ENCODE data around the gene GPR15LG. TPM values are rescaled to one million over a fixed set of nuclear protein-coding genes. Genes with fewer than 3 reads are reported as not detected.

Gene GPR15LG
- total RNA-seq, 1 donor = not detected

- no peak for TF ChIP-seq CTCF (IDR thresholded peaks at IDR 0.05; ENCODE audit: insufficient read depth, low read length)
- DNase-seq (ENCODE audit: low read depth) = no peak
- H3K4me3 ChIP-seq (ENCODE audit: low read depth, low read length) = no peak overlapping the region
These were observed 23.3 kb downstream of the GPR15LG start for GRCh38 chr10:84196941-84197340.

GRCh38 chr10:84197643-84198042 is 24.0 kb downstream of the GPR15LG start:
- no peak for TF ChIP-seq CTCF (IDR thresholded peaks at IDR 0.05; ENCODE audit: insufficient read depth, low read length)
- no peak overlapping the region for H3K4me3 ChIP-seq (ENCODE audit: low read depth, low read length)
- no peak for DNase-seq (ENCODE audit: low read depth)

- no peak overlapping the region for H3K4me3 ChIP-seq (ENCODE audit: low read depth, low read length)
- no peak for TF ChIP-seq CTCF (IDR thresholded peaks at IDR 0.05; ENCODE audit: insufficient read depth, low read length)
- no peak for DNase-seq (ENCODE audit: low read depth)
These were observed 24.8 kb downstream of the GPR15LG start for GRCh38 chr10:84198206-84198915.

GRCh38 chr10:84200537-84201243 is 27.1 kb downstream of the GPR15LG start:
- no peak for TF ChIP-seq CTCF (IDR thresholded peaks at IDR 0.05; ENCODE audit: insufficient read depth, low read length)
- no peak for DNase-seq (ENCODE audit: low read depth)
- H3K4me3 ChIP-seq (ENCODE audit: low read depth, low read length) = no peak overlapping the region

GRCh38 chr10:84201244-84201606 is 27.6 kb downstream of the GPR15LG start:
- DNase-seq (ENCODE audit: low read depth) = no peak
- TF ChIP-seq CTCF (IDR thresholded peaks at IDR 0.05; ENCODE audit: insufficient read depth, low read length) = no peak
- no peak overlapping the region for H3K4me3 ChIP-seq (ENCODE audit: low read depth, low read length)

- DNase-seq (ENCODE audit: low read depth) = no peak
- no peak overlapping the region for H3K4me3 ChIP-seq (ENCODE audit: low read depth, low read length)
- no peak for TF ChIP-seq CTCF (IDR thresholded peaks at IDR 0.05; ENCODE audit: insufficient read depth, low read length)
These were observed 28.1 kb downstream of the GPR15LG start for GRCh38 chr10:84201682-84202081.

All from fibroblast of the aortic adventitia (primary cell).